NT2/D1 (cell line): ENCODE measurements around the gene SIT1.

Source experiments
- SUZ12 ChIP-seq: IDR thresholded peaks from 2 replicates; pipeline ENCODE4 v1.6.1; 2011; ENCODE audit not compliant: insufficient read length, insufficient read depth; ENCODE audit errors: extremely low read depth
- YY1 ChIP-seq: IDR thresholded peaks from 2 replicates; pipeline ENCODE4 v1.6.1; 2011; ENCODE audit not compliant: insufficient read length, insufficient read depth

DNA sequence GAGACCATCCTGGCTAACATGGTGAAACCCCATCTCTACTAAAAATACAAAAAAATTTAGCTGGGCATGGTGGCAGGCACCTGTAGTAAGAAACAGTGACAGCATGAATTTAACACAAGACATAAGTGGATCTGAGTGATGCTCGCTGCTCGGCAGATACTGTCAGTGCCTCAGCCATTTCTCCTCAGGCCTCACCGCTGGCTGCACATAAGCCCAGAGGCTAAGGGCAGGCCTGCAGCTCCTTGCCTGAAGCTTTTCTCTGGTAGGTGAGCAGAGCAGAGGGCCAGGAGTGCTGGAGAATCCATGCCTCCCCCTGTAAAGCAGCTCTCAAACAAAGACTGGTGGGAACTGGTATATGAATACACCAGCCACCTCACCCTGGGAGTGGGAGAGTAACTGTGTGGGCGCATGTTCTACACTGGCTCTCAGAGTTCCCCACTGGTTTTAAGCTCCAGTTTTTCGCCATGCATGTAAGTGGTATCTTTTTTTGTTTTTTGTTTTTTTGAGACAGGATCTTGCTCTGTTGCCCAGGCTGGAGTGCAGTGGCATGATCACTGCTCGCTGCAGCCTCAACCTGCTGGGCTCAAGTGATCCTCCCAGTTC, 22.2 kb downstream of the SIT1 start:
- TF ChIP-seq SUZ12 (no peak), YY1 (no peak)
